NT2/D1 (cell line): ENCODE data around the gene KCNG4.

Experiments
- SUZ12 ChIP-seq: IDR thresholded peaks from 2 replicates; pipeline ENCODE4 v1.6.1; 2011; ENCODE audit not compliant: insufficient read length, insufficient read depth; ENCODE audit errors: extremely low read depth
- YY1 ChIP-seq: IDR thresholded peaks from 2 replicates; pipeline ENCODE4 v1.6.1; 2011; ENCODE audit not compliant: insufficient read length, insufficient read depth
- ZNF274 ChIP-seq: IDR thresholded peaks from 2 replicates; pipeline ENCODE4 v1.6.1; 2011; ENCODE audit warnings: mild to moderate bottlenecking, low read depth, low read length

DNA sequence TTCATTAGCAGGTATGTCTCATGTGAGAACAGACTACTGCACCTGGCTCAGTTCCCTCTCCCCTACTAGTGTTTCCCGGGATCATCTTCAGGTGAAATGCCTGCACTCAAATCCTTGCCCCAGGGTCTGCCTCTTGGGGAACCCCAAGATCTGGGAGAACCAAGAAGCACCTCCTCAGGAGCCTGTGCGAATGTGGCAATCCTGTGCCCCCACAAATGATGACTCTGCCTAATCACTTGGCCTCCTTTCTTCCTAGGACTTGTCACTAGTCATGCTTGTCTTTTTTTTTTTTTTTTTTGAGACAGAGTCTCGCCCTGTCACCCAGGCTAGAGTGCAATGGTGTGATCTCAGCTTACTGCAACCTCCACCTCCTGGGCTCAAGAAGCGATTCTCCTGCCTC is 27.2 kb downstream of the KCNG4 start:
- no peak for TF ChIP-seq YY1
- TF ChIP-seq ZNF274, result no peak
- no peak for TF ChIP-seq SUZ12
